Tibial nerve (tissue), 4 donors: Measurements from ENCODE around the gene SNRPE.

Source experiments
- EP300 ChIP-seq, 2 donors: sonication (generic); formaldehyde crosslinking; IDR thresholded peaks; one replicate each; pipeline ENCODE4 v1.6.1; 2017; ENCODE audit warnings: antibody characterized with exemption in 2 of 2, mild to moderate bottlenecking in 1 of 2
- POLR2A ChIP-seq, 2 donors: fragments of 450-650 bp; IDR thresholded peaks; one replicate each; pipeline ENCODE4 v1.6.1; 2017; ENCODE audit warnings: antibody characterized with exemption in 2 of 2, mild to moderate bottlenecking in 2 of 2, moderate library complexity in 2 of 2
- TF ChIP-seq, protein P1 (sequence below), 5 experiments: fragments of 200-600 bp in 3 of 5; fragments of 450-650 bp in 2 of 5; sonication (generic) in 3 of 5; IDR thresholded peaks; one replicate each; pipeline ENCODE4 v1.5.1; 2016 to 2019; ENCODE audit warnings: antibody characterized with exemption in 5 of 5, mild to moderate bottlenecking in 3 of 5, moderate library complexity in 2 of 5

GRCh38 chr1:203860396-203861025 lies 888 bp upstream of the SNRPE start:
- TF ChIP-seq EP300 (IDR thresholded peaks at IDR 0.05) (no peak), POLR2A (IDR thresholded peaks at IDR 0.05) (no peak)
- TF ChIP-seq, protein P1, sequence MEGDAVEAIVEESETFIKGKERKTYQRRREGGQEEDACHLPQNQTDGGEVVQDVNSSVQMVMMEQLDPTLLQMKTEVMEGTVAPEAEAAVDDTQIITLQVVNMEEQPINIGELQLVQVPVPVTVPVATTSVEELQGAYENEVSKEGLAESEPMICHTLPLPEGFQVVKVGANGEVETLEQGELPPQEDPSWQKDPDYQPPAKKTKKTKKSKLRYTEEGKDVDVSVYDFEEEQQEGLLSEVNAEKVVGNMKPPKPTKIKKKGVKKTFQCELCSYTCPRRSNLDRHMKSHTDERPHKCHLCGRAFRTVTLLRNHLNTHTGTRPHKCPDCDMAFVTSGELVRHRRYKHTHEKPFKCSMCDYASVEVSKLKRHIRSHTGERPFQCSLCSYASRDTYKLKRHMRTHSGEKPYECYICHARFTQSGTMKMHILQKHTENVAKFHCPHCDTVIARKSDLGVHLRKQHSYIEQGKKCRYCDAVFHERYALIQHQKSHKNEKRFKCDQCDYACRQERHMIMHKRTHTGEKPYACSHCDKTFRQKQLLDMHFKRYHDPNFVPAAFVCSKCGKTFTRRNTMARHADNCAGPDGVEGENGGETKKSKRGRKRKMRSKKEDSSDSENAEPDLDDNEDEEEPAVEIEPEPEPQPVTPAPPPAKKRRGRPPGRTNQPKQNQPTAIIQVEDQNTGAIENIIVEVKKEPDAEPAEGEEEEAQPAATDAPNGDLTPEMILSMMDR (IDR thresholded peaks at IDR 0.05), result no peak
